H9 (cell line): ENCODE results near the gene MDGA2. TPM values are rescaled to one million over a fixed set of nuclear protein-coding genes. Genes with fewer than 3 reads are reported as not detected.

Experiments used
- DNase-seq: peaks from one replicate; pipeline ENCODE4 v3.0.0-alpha.2; 2017
- H2AFZ ChIP-seq: one replicate; pipeline ENCODE4 v1.6.1; 2013; ENCODE audit warnings: mild to moderate bottlenecking, low read length, control low read depth, moderate library complexity
- H2AK5ac ChIP-seq: 2 replicates; pipeline ENCODE4 v1.6.1; 2013; ENCODE audit warnings: low read length, control low read depth, mixed read lengths; ENCODE audit not compliant: insufficient read length
- H2BK120ac ChIP-seq: one replicate; pipeline ENCODE4 v1.6.1; 2013; ENCODE audit warnings: low read depth, mild to moderate bottlenecking, low read length, control low read depth, inconsistent platforms; ENCODE audit not compliant: poor library complexity, severe bottlenecking
- H2BK12ac ChIP-seq: 2 replicates; pipeline ENCODE4 v1.6.1; 2013; ENCODE audit warnings: low read length, control low read depth, mixed read lengths, low read depth; ENCODE audit not compliant: insufficient read length
- H2BK15ac ChIP-seq: 2 replicates; pipeline ENCODE4 v1.6.1; 2013; ENCODE audit warnings: low read depth, low read length, control low read depth
- H2BK20ac ChIP-seq: one replicate; pipeline ENCODE4 v1.6.1; 2013; ENCODE audit warnings: low read depth, mild to moderate bottlenecking, low read length, control low read depth, inconsistent platforms; ENCODE audit not compliant: poor library complexity, severe bottlenecking
- H2BK5ac ChIP-seq: 2 replicates; pipeline ENCODE4 v1.6.1; 2013; ENCODE audit warnings: low read length, control low read depth, mixed read lengths; ENCODE audit not compliant: insufficient read length
- H3K14ac ChIP-seq: 2 replicates; pipeline ENCODE4 v1.6.1; 2013; ENCODE audit warnings: low read length, control low read depth; ENCODE audit not compliant: insufficient read depth
- H3K18ac ChIP-seq: 2 replicates; pipeline ENCODE4 v1.6.1; 2013; ENCODE audit warnings: low read depth, mild to moderate bottlenecking, mixed read lengths, low read length, control low read depth; ENCODE audit not compliant: insufficient read length
- H3K23ac ChIP-seq: 2 replicates; pipeline ENCODE4 v1.6.1; 2013; ENCODE audit warnings: low read length, control low read depth, mixed read lengths, low read depth; ENCODE audit not compliant: insufficient read length
- H3K23me2 ChIP-seq: 2 replicates; pipeline ENCODE4 v1.6.1; 2013; ENCODE audit warnings: low read depth, mild to moderate bottlenecking, mixed read lengths, low read length, control low read depth; ENCODE audit not compliant: insufficient read length, poor library complexity, severe bottlenecking
- H3K27ac ChIP-seq: 2 replicates; pipeline ENCODE4 v1.5.1; 2013; ENCODE audit warnings: low read length, control low read depth, mixed read lengths, low read depth; ENCODE audit not compliant: insufficient read length
- H3K27me3 ChIP-seq: 2 replicates; pipeline ENCODE4 v1.6.1; 2013; ENCODE audit warnings: low read length, control low read depth, inconsistent platforms; ENCODE audit not compliant: insufficient read depth
- H3K4ac ChIP-seq: 2 replicates; pipeline ENCODE4 v1.6.1; 2013; ENCODE audit warnings: low read depth, mild to moderate bottlenecking, control low read depth, inconsistent platforms, low read length, moderate library complexity
- H3K4me1 ChIP-seq: 2 replicates; pipeline ENCODE4 v1.6.1; 2013; ENCODE audit warnings: low read length, control low read depth, inconsistent platforms; ENCODE audit not compliant: insufficient read depth
- H3K4me2 ChIP-seq: 2 replicates; pipeline ENCODE4 v1.6.1; 2013; ENCODE audit warnings: low read length, control low read depth, mixed read lengths; ENCODE audit not compliant: insufficient read length, insufficient read depth
- H3K56ac ChIP-seq: 2 replicates; pipeline ENCODE4 v1.6.1; 2013; ENCODE audit warnings: low read depth, mild to moderate bottlenecking, mixed read lengths, low read length, control low read depth; ENCODE audit not compliant: insufficient read length
- H3K79me1 ChIP-seq: 2 replicates; pipeline ENCODE4 v1.6.1; 2013; ENCODE audit warnings: low read depth, mild to moderate bottlenecking, moderate library complexity, low read length, control low read depth, inconsistent platforms; ENCODE audit not compliant: insufficient read depth, poor library complexity, severe bottlenecking
- H3K79me2 ChIP-seq: 2 replicates; pipeline ENCODE4 v1.6.1; 2013; ENCODE audit warnings: low read length, control low read depth, inconsistent platforms; ENCODE audit not compliant: insufficient read depth
- H3K9ac ChIP-seq: 2 replicates; pipeline ENCODE4 v1.6.1; 2013; ENCODE audit warnings: low read length, control low read depth, mixed read lengths; ENCODE audit not compliant: insufficient read length; ENCODE audit errors: extremely low read depth
- H3K9me3 ChIP-seq: one replicate; pipeline ENCODE4 v1.6.1; 2013; ENCODE audit warnings: low read depth, low read length, inconsistent platforms; ENCODE audit not compliant: control insufficient read depth
- H3T11ph ChIP-seq: one replicate; pipeline ENCODE4 v1.6.1; 2013; ENCODE audit warnings: mild to moderate bottlenecking, low read length, control low read depth, inconsistent platforms
- H4K20me1 ChIP-seq: one replicate; pipeline ENCODE4 v1.6.1; 2013; ENCODE audit not compliant: control insufficient read depth, insufficient read length, insufficient read depth
- H4K5ac ChIP-seq: 2 replicates; pipeline ENCODE4 v1.6.1; 2013; ENCODE audit warnings: low read depth, mild to moderate bottlenecking, mixed read lengths, low read length, control low read depth; ENCODE audit not compliant: insufficient read length
- H4K8ac ChIP-seq: replicated peaks from 2 replicates; pipeline ENCODE4 v1.6.1; 2013; ENCODE audit warnings: low read length, control low read depth, mixed read lengths, low read depth; ENCODE audit not compliant: insufficient read length
- H4K91ac ChIP-seq: 2 replicates; pipeline ENCODE4 v1.6.1; 2013; ENCODE audit warnings: low read depth, mild to moderate bottlenecking, moderate library complexity, mixed read lengths, low read length, control low read depth; ENCODE audit not compliant: insufficient read length
- H3K27ac Mint-ChIP-seq, 3 experiments: 2 replicates in 2 of 3; 3 replicates in 1 of 3; pipeline ENCODE4 v1.8.0; 2020 to 2021; ENCODE audit warnings: mixed read lengths in 3 of 3, mild to moderate bottlenecking in 1 of 3, moderate library complexity in 1 of 3
- H3K27me3 Mint-ChIP-seq: 2 replicates; pipeline ENCODE4 v1.8.0; 2021; ENCODE audit warnings: low read depth, mild to moderate bottlenecking, moderate library complexity, mixed read lengths
- H3K36me3 Mint-ChIP-seq, 3 experiments: 2 replicates in 2 of 3; 3 replicates in 1 of 3; pipeline ENCODE4 v1.8.0; 2020 to 2021; ENCODE audit warnings: low read depth in 3 of 3, mixed read lengths in 3 of 3; ENCODE audit not compliant: insufficient read depth in 1 of 3
- H3K4me1 Mint-ChIP-seq, 2 experiments: 2 replicates each; pipeline ENCODE4 v1.8.0; 2020; ENCODE audit warnings: mixed read lengths in 2 of 2
- H3K4me3 Mint-ChIP-seq, 2 experiments: 2 replicates in 1 of 2; 3 replicates in 1 of 2; pipeline ENCODE4 v1.8.0; 2020 to 2021; ENCODE audit warnings: mild to moderate bottlenecking in 2 of 2, mixed read lengths in 2 of 2, moderate library complexity in 1 of 2
- H3K9me3 Mint-ChIP-seq, 2 experiments: 2 replicates in 1 of 2; 3 replicates in 1 of 2; pipeline ENCODE4 v1.8.0; 2020; ENCODE audit warnings: mild to moderate bottlenecking in 2 of 2, mixed read lengths in 2 of 2, moderate library complexity in 1 of 2
- WGBS: extraction: QIAGEN DNeasy Blood & Tissue Kit; methylation state at CpG from one replicate; pipeline ENCODE4 v1.1.7; 2013; ENCODE audit warnings: missing lambda C conversion rate, low lambda C conversion rate, mixed read lengths; ENCODE audit not compliant: insufficient read length; ENCODE audit errors: extremely low coverage; 5-methylcytosine and 5-hydroxymethylcytosine counted together
- total RNA-seq: library from RNA; stranded (reverse); gene quantifications from 2 replicates; pipeline ENCODE4 v1.2.1, GENCODE V29; 2021
- TF ChIP-seq, protein P1 (sequence below): fragments of 200-600 bp; sonication (generic); conservative IDR thresholded peaks from 3 replicates; pipeline ENCODE4 v1.8.0; 2021; ENCODE audit warnings: antibody characterized with exemption, mild to moderate bottlenecking

The MDGA2 gene
- total RNA-seq, 1 experiment from 2014 or later, result 1.9 TPM

DNA sequence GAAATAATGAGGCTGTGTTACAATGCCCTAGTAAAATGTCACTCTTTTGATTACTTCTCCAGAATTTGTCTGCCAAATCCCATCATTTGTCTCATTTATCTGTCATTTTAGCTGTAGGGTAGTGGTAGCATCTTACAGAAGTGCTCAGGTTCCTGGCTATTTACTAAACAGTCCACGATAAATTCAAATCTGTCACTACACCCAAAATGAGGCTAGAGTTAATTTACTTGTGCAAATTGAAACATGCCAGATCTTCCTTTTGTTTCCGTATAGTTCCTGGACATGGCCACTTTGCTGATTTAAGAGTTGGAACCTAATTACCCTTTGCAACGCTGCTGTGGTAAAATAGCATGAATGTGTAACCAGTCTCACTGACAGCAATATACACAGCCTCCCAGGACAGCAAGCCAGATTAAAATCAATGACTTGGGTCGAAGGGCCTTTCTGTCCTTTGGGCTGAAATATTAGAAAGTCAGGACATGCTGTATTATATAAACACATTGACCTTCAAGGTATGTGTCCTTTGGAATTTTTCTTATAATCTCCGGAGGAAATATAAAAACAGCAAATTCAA, 485.4 kb downstream of the MDGA2 start:
- Mint-ChIP-seq H3K9me3 (no peaks in the 10 kb centered on the region), H3K36me3 (no peaks in the 10 kb centered on the region), H3K27ac (no peak overlapping the region), H3K27me3 (no peaks in the 10 kb centered on the region), H3K4me1 (peaks cover 0 to 6% of the 10 kb centered on the region in 2 experiments; a peak in 3 of 4 replicates), H3K4me3 (no peak overlapping the region)
- H3K4me1 ChIP-seq, result no peaks in the 10 kb centered on the region
- no peak overlapping the region for H3K18ac ChIP-seq
- H4K20me1 ChIP-seq, result no peaks in the 10 kb centered on the region
- no peak overlapping the region for H2AK5ac ChIP-seq
- no peak overlapping the region for H3K4me2 ChIP-seq
- no peak overlapping the region for H2AFZ ChIP-seq
- no peaks in the 10 kb centered on the region for H3K27me3 ChIP-seq
- H2BK12ac ChIP-seq, result no peak overlapping the region
- H4K8ac ChIP-seq, result no peak overlapping the region
- H2BK5ac ChIP-seq, result no peak overlapping the region
- H2BK15ac ChIP-seq, result no peak overlapping the region
- H3K56ac ChIP-seq, result no peak overlapping the region
- no peaks in the 10 kb centered on the region for H3K79me2 ChIP-seq
- DNase-seq, result no peak
- no peak overlapping the region for H3K23ac ChIP-seq
- no peak overlapping the region for H3K9ac ChIP-seq
- no peak overlapping the region for H3T11ph ChIP-seq
- no peak overlapping the region for H3K4ac ChIP-seq
- TF ChIP-seq, protein P1, sequence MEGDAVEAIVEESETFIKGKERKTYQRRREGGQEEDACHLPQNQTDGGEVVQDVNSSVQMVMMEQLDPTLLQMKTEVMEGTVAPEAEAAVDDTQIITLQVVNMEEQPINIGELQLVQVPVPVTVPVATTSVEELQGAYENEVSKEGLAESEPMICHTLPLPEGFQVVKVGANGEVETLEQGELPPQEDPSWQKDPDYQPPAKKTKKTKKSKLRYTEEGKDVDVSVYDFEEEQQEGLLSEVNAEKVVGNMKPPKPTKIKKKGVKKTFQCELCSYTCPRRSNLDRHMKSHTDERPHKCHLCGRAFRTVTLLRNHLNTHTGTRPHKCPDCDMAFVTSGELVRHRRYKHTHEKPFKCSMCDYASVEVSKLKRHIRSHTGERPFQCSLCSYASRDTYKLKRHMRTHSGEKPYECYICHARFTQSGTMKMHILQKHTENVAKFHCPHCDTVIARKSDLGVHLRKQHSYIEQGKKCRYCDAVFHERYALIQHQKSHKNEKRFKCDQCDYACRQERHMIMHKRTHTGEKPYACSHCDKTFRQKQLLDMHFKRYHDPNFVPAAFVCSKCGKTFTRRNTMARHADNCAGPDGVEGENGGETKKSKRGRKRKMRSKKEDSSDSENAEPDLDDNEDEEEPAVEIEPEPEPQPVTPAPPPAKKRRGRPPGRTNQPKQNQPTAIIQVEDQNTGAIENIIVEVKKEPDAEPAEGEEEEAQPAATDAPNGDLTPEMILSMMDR, result no peak
- no peak overlapping the region for H2BK20ac ChIP-seq
- H2BK120ac ChIP-seq, result no peak overlapping the region
- no peaks in the 10 kb centered on the region for H3K23me2 ChIP-seq
- no peaks in the 10 kb centered on the region for H3K79me1 ChIP-seq
- no peak overlapping the region for H3K14ac ChIP-seq
- H4K5ac ChIP-seq, result no peak overlapping the region
- H3K27ac ChIP-seq, result no peak overlapping the region
- H3K9me3 ChIP-seq, result no peaks in the 10 kb centered on the region
- no CpG with 5 or more reads among the region's 5 CpGs for WGBS
- H4K91ac ChIP-seq, result no peak overlapping the region
